Colonic mucosa (tissue), 4 donors: ENCODE measurements around the gene METRN. TPM values are rescaled to one million over a fixed set of nuclear protein-coding genes. Genes with fewer than 3 reads are reported as not detected.

Source experiments
- DNase-seq: peaks from one replicate; pipeline ENCODE4 v3.0.0-alpha.2; 2020
- H3K27ac ChIP-seq: fragments of 200-600 bp; one replicate; pipeline ENCODE4 v1.8.0; 2021
- H3K27me3 ChIP-seq: fragments of 200-600 bp; one replicate; pipeline ENCODE4 v1.8.0; 2021
- H3K36me3 ChIP-seq: fragments of 200-600 bp; one replicate; pipeline ENCODE4 v1.8.0; 2021
- H3K4me1 ChIP-seq: fragments of 200-600 bp; one replicate; pipeline ENCODE4 v1.8.0; 2021; ENCODE audit warnings: mild to moderate bottlenecking
- H3K4me3 ChIP-seq: fragments of 200-600 bp; one replicate; pipeline ENCODE4 v1.8.0; 2021
- H3K9ac ChIP-seq, 2 donors: one replicate each; pipeline ENCODE4 v1.7.0; 2013; ENCODE audit warnings: control low read depth in 2 of 2, low read depth in 2 of 2, low read length in 2 of 2
- H3K9me3 ChIP-seq: fragments of 200-600 bp; one replicate; pipeline ENCODE4 v1.8.0; 2021
- CTCF ChIP-seq: fragments of 200-600 bp; IDR thresholded peaks from one replicate; pipeline ENCODE4 v1.8.0; 2022; ENCODE audit warnings: antibody characterized with exemption, mild to moderate bottlenecking
- intact Hi-C: fragments of 100-400 bp; cut with DNase I; formaldehyde crosslinking; loops from one replicate; pipeline ENCODE4 v1.14.1; 2022
- total RNA-seq, 2 donors: library from RNA; stranded (reverse); fragmentation: NEBNext Ultra II Directional in 1 of 2; extraction: Animal tissue kit (Norgen Biotek cat#: 25700) in 1 of 2; gene quantifications; one replicate each; pipeline ENCODE4 v1.2.1, GENCODE V29; 2021
- donor health status: healthy.
- donor health status: DM: no; HTN: no; CAD: no.
- donor health status: DM: no; HTN: no; CAD: no.

METRN gene
- total RNA-seq, 2 donors from 2014 or later: 23.3 to 50.0 TPM

GRCh38 chr16:746637-747036 lies 31.7 kb downstream of the METRN start:
- H3K4me1 ChIP-seq: no peaks in the 10 kb centered on the region
- no peaks in the 10 kb centered on the region for H3K36me3 ChIP-seq
- H3K9ac ChIP-seq: no peak overlapping the region
- intact Hi-C loops: no loop called here
- no peak for TF ChIP-seq CTCF
- H3K4me3 ChIP-seq: no peak overlapping the region
- no peak overlapping the region for H3K27ac ChIP-seq
- DNase-seq: no peak
- no peaks in the 10 kb centered on the region for H3K27me3 ChIP-seq
- no peaks in the 10 kb centered on the region for H3K9me3 ChIP-seq

- intact Hi-C loops: no loop called here
- no peaks in the 10 kb centered on the region for H3K4me1 ChIP-seq
- H3K27me3 ChIP-seq: peaks cover 8% of the 10 kb centered on the region
- H3K27ac ChIP-seq: no peak overlapping the region
- no peak overlapping the region for H3K9ac ChIP-seq
- no peaks in the 10 kb centered on the region for H3K36me3 ChIP-seq
- DNase-seq: no peak
- H3K4me3 ChIP-seq: no peak overlapping the region
- H3K9me3 ChIP-seq: no peaks in the 10 kb centered on the region
- no peak for TF ChIP-seq CTCF
Observed at GRCh38 chr16:747978-748746, 33.2 kb downstream of the METRN start.

- H3K36me3 ChIP-seq: no peaks in the 10 kb centered on the region
- H3K9ac ChIP-seq: no peak overlapping the region
Observed at GRCh38 chr16:749010-749409, 34.1 kb downstream of the METRN start.

GRCh38 chr16:750485-750884 lies 35.6 kb downstream of the METRN start:
- H3K9me3 ChIP-seq: no peaks in the 10 kb centered on the region
- intact Hi-C loops: no loop called here
- peaks cover 12% of the 10 kb centered on the region for H3K27me3 ChIP-seq
- no peak overlapping the region for H3K9ac ChIP-seq
- no peak overlapping the region for H3K27ac ChIP-seq
- DNase-seq: no peak
- no peaks in the 10 kb centered on the region for H3K4me1 ChIP-seq
- H3K4me3 ChIP-seq: no peak overlapping the region
- TF ChIP-seq CTCF: no peak
- no peaks in the 10 kb centered on the region for H3K36me3 ChIP-seq

More at GRCh38 chr16:749010-749409, 34.1 kb downstream of the METRN start:
- intact Hi-C loops: no loop called here
- TF ChIP-seq CTCF: no peak
- H3K27me3 ChIP-seq: peaks cover 12% of the 10 kb centered on the region
- DNase-seq: no peak
- no peak overlapping the region for H3K27ac ChIP-seq
- H3K9me3 ChIP-seq: no peaks in the 10 kb centered on the region
- no peak overlapping the region for H3K4me3 ChIP-seq
- H3K4me1 ChIP-seq: no peaks in the 10 kb centered on the region

DNA sequence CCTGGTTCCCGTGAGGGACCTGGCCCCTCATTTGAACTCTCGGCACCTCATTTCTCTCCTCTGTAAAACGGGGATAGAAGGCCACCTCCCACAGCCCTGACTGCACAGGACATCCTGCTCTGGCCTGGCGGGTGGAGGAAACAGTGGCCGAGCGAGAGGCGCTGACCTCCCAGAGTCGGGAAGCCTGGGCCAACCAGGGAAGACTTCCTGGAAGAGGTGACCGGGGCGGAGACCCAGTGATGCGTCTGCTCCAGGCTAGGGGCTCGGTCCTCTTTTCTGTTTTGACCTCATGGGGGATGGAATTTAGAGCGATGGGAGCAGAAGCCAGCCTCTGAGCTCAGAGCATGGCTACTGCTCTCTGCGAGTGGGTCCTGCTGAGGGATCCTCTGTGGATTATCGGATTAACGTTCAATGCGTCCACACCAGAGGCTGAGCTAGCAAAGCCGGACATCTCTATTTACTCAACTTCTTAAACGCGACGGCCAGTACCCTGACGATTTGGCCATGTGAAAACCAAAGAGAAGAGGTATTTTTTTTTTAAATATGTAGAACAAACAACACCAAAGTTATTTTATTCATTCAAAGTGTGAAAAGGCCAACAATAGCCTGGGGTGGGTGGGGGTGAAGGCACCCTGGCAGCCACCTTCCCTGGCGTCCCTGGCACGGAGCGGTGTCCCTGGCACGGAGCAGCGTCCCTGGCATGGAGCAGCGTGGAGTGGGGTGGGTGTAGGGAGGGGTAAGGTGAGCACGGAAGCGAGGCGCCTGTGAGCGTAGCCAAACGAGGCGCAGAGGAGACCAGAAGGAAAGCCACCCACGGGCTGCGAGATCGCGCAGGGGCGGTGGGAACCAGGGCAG lies 36.5 kb downstream of the METRN start:
- Histone ChIP-seq H3K27ac (no peak overlapping the region), H3K9ac (no peak overlapping the region), H3K4me1 (no peaks in the 10 kb centered on the region), H3K27me3 (peaks cover 12% of the 10 kb centered on the region), H3K36me3 (no peaks in the 10 kb centered on the region), H3K9me3 (no peaks in the 10 kb centered on the region), H3K4me3 (no peak overlapping the region)
- intact Hi-C loops: no loop called here
- TF ChIP-seq CTCF: no peak
- DNase-seq: no peak
